Stimulated activated CD4-positive, alpha-beta T cell treated with anti-CD3 and anti-CD28 coated beads, TNF-alpha, amount 100 ng/mL, for 4 hours (primary cell): ENCODE measurements around the gene SMYD2.

Experiments
- DNase-seq, 3 experiments: peaks; one replicate each; pipeline ENCODE4 v3.0.0-alpha.2; 2020; ENCODE audit warnings: low read depth in 3 of 3

SMYD2 gene

GRCh38 chr1:214301526-214301925, 20.6 kb downstream of the SMYD2 start:
- no peak for DNase-seq

DNA sequence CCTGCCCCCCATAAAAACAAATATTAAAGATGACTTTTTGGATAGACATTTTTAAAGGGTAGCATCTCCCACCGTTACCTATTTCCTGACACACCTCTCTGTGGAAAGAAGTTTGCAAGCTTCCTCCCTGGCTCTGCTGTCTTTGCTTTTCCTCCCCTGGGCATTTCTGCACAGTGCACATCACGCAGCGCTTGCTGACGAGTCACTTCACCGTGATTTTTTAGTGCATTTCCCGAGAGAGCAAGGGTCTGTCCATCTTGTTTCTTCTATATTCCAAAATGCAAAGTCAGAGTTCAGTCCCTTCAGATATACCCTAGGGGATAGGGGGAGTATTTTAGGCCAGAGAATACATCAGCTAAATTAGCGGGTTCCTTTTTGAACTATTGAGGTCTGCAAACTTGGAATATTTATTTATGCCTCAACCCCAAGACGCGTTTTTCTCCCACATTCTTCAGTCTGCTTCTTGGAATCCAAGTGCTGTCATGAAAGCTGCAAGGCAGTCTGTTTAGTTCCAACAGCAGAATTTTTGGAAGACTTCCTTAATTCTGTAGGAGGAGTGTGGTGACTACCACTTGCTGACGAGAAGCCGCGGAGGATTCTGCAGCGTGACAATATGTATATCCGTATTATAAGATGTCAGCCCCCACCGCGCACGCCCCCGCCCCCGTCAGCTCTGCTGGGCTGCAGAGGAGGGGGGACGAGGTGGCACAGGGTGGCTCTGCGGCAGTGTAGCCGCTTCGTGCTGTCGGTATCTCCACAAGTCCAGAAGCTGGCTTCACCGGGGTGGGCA, 22.4 kb downstream of the SMYD2 start:
- no peak for DNase-seq

DNA sequence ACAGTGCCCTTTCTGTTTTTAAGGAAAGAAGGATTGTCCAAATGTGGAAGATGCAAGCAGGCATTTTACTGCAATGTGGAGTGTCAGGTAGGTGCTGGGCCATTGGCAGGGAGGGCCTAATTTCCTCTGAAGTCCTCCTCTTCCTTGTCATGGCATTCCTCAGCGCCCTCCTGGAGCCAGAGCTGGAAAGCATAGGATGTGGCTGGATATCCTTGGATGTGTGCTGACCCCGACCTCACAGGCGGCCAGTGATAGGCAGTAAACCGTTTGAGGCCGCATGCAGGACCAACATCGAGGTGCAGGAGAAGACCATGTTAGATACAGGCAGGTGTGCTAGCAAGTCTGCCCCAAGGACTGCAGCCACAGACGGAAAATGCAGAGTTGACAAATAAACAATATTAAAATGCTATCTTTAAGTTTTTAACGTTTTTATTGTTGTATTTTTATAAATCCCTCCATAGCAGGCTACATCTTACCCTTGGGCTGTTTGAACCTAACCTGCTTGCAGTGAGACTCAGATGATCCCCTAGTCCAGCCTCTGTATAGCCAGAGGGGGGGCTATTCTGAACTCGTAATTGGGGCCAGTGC, 24.3 kb downstream of the SMYD2 start:
- no peak for DNase-seq

DNA sequence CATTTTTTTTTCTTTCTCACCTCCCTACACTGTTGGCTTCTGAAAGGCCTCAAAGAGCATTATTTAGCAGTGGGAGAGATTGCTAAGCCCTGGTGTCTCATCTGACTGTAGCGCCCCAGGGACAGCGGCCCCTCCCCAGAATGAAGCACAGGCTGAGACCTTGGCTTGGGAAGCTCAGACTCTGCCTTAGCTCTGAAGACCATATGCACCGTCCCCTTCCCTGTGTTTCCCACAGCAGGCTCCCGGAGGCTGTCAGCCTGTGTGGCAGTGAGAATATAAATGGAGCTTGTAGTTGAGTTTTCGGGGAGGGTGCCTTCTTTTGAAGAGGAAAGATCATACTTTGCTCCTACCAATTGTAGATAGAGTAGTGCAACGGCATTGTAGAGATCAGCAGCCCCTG, 25.3 kb downstream of the SMYD2 start:
- no peak for DNase-seq

DNA sequence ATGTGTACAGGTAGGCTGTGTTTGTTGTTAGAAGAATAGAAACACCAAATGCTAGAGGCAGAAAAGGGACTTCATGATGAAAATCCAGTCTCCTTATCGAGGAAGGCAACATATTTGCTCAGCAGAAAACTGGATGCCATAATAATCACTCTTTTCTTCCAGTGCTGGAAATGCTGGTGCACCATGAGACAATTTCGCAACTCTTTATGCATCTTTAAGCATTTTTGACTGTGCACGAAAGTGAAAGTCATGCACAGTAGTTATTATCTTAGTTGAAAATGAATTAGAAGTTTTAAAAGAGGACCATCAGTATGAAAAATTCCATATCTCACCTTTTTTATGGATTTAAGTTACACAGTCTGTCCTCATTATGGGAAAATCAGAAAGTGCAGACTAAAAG, 29.1 kb downstream of the SMYD2 start:
- no peak for DNase-seq

- no peak for DNase-seq
Measured at GRCh38 chr1:214310777-214311690, 30.1 kb downstream of the SMYD2 start.

GRCh38 chr1:214312530-214313051, 31.6 kb downstream of the SMYD2 start:
- DNase-seq, result no peak

DNA sequence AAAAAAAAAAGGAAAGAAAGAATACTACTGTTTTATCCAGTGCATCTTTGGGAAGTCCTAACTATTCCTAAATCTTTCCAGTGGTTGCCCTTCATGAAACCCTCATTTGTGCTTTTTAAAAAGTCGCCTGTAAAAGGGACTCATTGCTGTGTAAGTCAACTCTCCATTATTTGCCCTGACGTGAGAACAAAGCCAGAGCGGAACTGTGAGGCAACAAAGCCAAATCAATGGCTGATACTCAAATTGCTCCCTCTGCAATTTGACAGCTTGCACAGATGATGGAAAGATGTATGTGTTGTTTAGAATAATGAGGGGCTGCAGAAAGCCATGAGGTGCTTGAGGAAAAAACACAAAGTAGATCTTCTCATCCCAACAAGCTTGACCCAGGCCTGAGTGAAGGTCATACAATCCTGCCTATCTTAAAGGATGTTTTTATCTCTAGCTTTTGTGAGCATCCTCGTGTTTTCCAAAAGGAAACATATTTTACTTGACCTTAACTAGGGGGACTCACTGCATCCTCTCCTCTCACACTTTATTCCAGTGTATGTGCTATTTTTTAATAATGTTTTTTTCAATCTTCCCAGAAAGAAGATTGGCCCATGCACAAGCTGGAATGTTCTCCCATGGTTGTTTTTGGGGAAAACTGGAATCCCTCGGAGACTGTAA, 33.4 kb downstream of the SMYD2 start:
- DNase-seq, result no peak

GRCh38 chr1:214316593-214316992, 35.6 kb downstream of the SMYD2 start:
- no peak for DNase-seq

DNA sequence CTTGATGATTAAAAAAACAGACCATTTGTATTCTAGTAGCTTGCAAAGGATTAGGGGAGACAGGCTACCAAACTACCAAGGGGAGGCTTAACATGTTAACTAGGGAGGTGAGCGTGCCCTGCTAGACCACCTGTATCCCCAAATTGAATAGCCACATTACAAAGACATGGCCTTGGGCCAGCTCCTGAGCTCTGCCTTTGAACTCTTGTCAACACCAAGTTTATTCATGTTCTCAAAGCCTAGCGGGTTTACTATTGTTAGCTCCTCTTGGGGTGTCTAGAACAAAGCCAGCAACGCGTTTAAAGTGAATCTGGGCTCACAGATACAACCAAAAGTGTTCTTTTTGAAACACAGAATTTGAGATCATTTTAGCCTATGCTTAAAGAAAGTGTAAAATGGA, 36.3 kb downstream of the SMYD2 start:
- DNase-seq, result no peak

DNA sequence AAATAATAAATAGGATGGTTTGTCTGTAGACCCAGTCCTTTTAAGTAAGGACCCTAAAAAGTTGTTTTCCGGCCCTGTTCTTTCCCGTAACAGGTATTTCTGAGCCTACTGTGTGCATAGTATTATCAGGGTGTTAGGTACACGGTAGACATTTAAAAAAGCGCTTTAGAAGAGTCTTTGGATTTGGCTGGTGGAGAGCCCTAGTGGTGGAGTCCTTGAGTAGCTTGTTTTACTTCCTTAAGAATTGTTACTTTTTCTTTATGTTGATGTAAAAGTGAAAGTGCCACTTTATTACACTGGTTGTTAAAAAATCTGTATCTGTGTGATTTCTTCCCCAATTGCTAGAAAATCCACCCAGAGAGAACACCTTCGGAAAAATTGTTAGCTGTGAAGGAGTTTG, 36.8 kb downstream of the SMYD2 start:
- no peak for DNase-seq

- DNase-seq, result no peak
Measured at GRCh38 chr1:214318356-214318755, 37.4 kb downstream of the SMYD2 start.

- no peak for DNase-seq
Measured at GRCh38 chr1:214318956-214319736, 38.2 kb downstream of the SMYD2 start.

DNA sequence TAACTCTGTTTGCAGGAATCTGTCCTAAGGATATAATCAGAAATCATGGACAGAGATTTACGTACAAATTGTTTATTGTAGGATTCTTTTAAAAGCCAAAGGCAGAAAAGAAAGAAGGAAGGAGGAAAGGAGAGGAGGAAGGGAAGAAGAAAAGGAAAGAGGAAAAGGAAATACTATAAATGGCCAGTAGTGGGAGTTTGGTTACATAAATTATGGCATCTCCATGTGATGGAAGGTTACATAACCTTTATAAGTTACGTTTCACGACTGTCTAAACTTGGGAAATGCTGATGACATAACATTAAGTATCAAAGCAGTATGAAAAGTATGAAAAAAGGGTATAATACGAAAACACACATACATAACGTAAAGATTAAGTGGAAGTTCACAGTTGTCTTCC, 39.0 kb downstream of the SMYD2 start:
- no peak for DNase-seq

DNA sequence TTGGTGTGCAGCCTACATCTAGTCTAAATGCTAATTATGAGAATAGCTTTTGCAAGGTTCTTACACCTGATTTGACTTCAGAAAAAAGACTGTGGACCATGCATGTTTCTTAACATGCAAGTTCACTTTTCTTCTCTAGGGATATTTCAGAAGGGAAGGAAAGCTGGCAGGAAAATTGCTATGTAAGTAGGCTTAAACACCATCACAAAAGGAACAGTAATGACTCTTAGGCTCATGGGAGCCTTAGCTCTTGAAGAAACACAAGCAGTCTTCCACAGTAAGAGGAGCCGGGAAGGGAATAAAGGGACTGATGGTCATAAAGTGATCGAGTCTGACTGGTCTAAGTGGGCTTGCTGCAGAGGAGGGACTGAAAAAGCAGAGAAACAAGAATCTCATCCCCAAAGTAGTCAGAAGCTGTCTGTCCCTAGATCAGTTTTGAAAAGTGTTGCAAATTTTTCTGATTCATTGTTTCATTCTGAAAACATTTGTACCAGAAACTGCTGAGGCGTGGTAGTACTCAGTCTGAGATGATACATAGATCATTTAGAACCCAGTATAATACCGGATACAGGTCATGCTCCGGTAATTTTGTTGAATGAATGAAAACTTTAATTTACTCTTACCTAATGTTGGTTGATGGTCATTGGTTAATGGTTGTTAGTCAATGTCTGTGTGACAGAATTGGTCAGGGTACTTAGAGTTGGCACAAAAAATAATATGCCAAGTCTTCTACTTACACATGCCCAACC, 40.9 kb downstream of the SMYD2 start:
- DNase-seq, result no peak

- no peak for DNase-seq
Measured at GRCh38 chr1:214324896-214325800, 44.2 kb downstream of the SMYD2 start.

DNA sequence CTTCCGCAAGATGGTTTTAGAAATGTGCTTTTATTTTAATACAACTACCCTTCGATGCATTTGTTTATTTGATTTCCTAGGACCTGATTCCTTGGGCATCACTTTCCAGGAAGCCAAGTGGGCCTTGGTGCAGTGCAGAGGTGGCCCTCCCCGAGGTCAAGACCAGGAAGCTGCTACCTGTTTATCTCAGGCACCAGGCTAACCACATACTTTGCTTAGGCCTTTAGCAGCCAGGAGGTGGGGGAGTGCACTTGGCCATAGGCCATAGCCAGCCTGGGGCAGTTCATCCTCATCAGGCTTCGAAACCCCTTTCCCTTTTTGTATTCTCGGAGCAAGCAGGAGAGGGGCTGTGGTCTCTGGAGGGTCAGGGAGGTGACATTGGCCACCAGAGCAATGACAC, 45.4 kb downstream of the SMYD2 start:
- DNase-seq, result no peak

- DNase-seq, result no peak
Measured at GRCh38 chr1:214327514-214327913, 46.6 kb downstream of the SMYD2 start.

DNA sequence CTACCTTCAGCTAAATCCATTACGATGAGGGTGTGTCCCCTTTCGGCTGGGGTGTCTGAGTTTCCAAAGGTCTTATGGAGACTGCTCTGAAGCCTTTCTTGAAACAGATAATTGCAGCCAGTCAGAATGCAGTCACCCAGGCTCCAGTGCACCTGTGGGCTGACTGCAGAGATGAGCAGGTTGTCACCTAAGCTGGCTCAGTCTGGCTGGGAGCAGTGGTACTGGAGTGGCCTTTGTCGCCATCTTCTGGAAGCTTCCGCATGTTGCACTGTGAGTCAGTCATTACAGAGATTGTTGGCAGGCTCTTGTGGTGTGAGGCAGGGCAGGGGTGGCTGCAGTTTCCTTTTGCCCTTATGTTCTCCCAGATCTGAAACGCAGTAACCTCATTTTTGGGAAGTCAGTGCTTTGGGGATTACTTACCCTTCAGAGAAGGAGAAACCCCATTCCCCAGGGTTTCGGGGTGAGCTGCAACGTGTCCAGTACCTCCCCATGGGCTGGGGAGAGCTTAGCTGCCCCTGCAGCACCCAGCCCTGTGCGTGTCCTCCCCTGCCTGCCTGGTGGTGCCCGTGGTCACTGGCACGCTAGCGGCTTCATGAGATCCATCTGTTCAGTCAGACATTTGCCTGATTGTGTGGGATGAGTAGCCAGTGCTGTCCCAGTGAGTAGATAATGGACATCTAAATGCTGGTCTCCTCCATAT, 48.0 kb downstream of the SMYD2 start:
- peak; percentile 50 to 57 (median 57) for DNase-seq
